ENCODE results near the gene SP2.
A peak's percentile ranks its signal among the peaks of the same experiment; 100 is the strongest.

SP2 gene

GRCh38 chr17:47871048-47871447 is 25.0 kb upstream of the SP2 start:
- no peak for DNase-seq

GRCh38 chr17:47872019-47872650 is 23.9 kb upstream of the SP2 start:
- DNase-seq, result no peak

GRCh38 chr17:47872651-47873161 is 23.3 kb upstream of the SP2 start:
- DNase-seq, result no peak

- DNase-seq, result no peak
Measured at GRCh38 chr17:47873200-47874090, 22.6 kb upstream of the SP2 start.

- no peak for DNase-seq
Measured at GRCh38 chr17:47875011-47875985, 20.7 kb upstream of the SP2 start.

GRCh38 chr17:47877368-47878034 is 18.5 kb upstream of the SP2 start:
- no peak for DNase-seq

GRCh38 chr17:47878203-47879027 is 17.6 kb upstream of the SP2 start:
- no peak for DNase-seq

- DNase-seq, result no peak
Measured at GRCh38 chr17:47879028-47879585, 16.9 kb upstream of the SP2 start.

- DNase-seq, result no peak
Measured at GRCh38 chr17:47879776-47880454, 16.1 kb upstream of the SP2 start.

GRCh38 chr17:47882247-47882646 is 13.8 kb upstream of the SP2 start:
- no peak for DNase-seq

- no peak for DNase-seq
Measured at GRCh38 chr17:47882695-47883588, 13.1 kb upstream of the SP2 start.

GRCh38 chr17:47883589-47884426 is 12.2 kb upstream of the SP2 start:
- DNase-seq, result no peak

GRCh38 chr17:47884427-47884740 is 11.7 kb upstream of the SP2 start:
- no peak for DNase-seq

GRCh38 chr17:47884905-47885730 is 10.9 kb upstream of the SP2 start:
- no peak for DNase-seq

- no peak for DNase-seq
Measured at GRCh38 chr17:47888293-47888692, 7.7 kb upstream of the SP2 start.

GRCh38 chr17:47889734-47890529 is 6.1 kb upstream of the SP2 start:
- DNase-seq, result peak; percentile 76
